HepG2 (cell line): Measurements from ENCODE around the gene HADHA. TPM values are rescaled to one million over a fixed set of nuclear protein-coding genes. Genes with fewer than 3 reads are reported as not detected.
"Not testable (repeated sequence)": the region's sequence is repeated elsewhere in the genome, so short reads cannot be mapped to it uniquely, and the experiment has no call there.

Experiments
- ATAC-seq: fragments of 200-7000 bp; cut with Tn5 transposase; 3 replicates; pipeline ENCODE4 v1.9.1; 2020; ENCODE audit warnings: mild to moderate bottlenecking, moderate library complexity
- BruUV-seq: library from RNA; stranded (reverse); fragments of 400-500 nt; replicated peaks from 2 replicates; lab custom pipeline; 2021; lab: Mats Ljungman, UMichigan
- CTCF ChIA-PET: fragments of 300-600 bp; formaldehyde crosslinking; extraction: SDS; loops from one replicate; lab custom pipeline; 2021; ENCODE audit warnings: low total read pairs, inconsistent platforms, low intra/inter-chr PET ratio; lab: Yijun Ruan, JAX
- POLR2A ChIA-PET: fragments of 350-600 bp; sonication (Branson Sonifier 250); formaldehyde crosslinking; loops from one replicate; lab custom pipeline; 2020; ENCODE audit warnings: antibody characterized with exemption, inconsistent platforms; lab: Yijun Ruan, JAX
- DNase-seq: peaks from one replicate; pipeline ENCODE4 v3.0.0-alpha.2; 2015; ENCODE audit warnings: low spot score
- FAIRE-seq: peaks from 3 replicates; lab custom pipeline; 2011; peaks lifted over from hg19 to GRCh38; lab: Jason Lieb, UNC
- H2AFZ ChIP-seq: one replicate; pipeline ENCODE4 v1.6.1; 2011; ENCODE audit warnings: low read length, inconsistent platforms
- H3K27ac ChIP-seq: fragments of 300-600 bp; 3 replicates; pipeline ENCODE4 v1.8.0; 2011; ENCODE audit warnings: mixed run types, mild to moderate bottlenecking, mixed read lengths, low read length, inconsistent platforms; ENCODE audit not compliant: insufficient read depth; ENCODE audit errors: extremely low read length
- H3K27me3 ChIP-seq, 2 experiments: fragments of 200-600 bp in 1 of 2; 2 replicates in 1 of 2; 3 replicates in 1 of 2; pipeline versions ENCODE4 v1.6.0 to v1.8.0; 2011; ENCODE audit warnings: low read length in 2 of 2, mild to moderate bottlenecking in 2 of 2, moderate library complexity in 2 of 2, inconsistent platforms in 1 of 2; ENCODE audit not compliant: insufficient read depth in 2 of 2, control insufficient read depth in 1 of 2
- H3K36me3 ChIP-seq, 2 experiments: fragments of 200-600 bp in 1 of 2; replicated peaks in 1 of 2; 2 replicates in 1 of 2; 3 replicates in 1 of 2; pipeline versions ENCODE4 v1.5.1 to v1.8.0; 2011; ENCODE audit warnings: low read length in 2 of 2, inconsistent platforms in 1 of 2; ENCODE audit not compliant: insufficient read depth in 2 of 2, control insufficient read depth in 1 of 2
- H3K4me1 ChIP-seq: 2 replicates; pipeline ENCODE4 v1.5.1; 2012; ENCODE audit warnings: low read length, inconsistent platforms; ENCODE audit not compliant: insufficient read depth
- H3K4me2 ChIP-seq: 2 replicates; pipeline ENCODE4 v1.6.0; 2011; ENCODE audit warnings: low read depth, low read length, inconsistent platforms
- H3K4me3 ChIP-seq, 3 experiments: fragments of 200-600 bp in 1 of 3; sonication (generic), shearing (Covaris generic) in 1 of 3; replicated peaks in 1 of 3; 2 replicates each; pipeline ENCODE4 v1.5.1; 2011 to 2016; ENCODE audit warnings: low read length in 3 of 3, inconsistent platforms in 2 of 3, low read depth in 2 of 3, mild to moderate bottlenecking in 2 of 3, control low read depth in 1 of 3, mixed read lengths in 1 of 3; ENCODE audit not compliant: insufficient read depth in 1 of 3
- H3K79me2 ChIP-seq: one replicate; pipeline ENCODE4 v1.6.1; 2011; ENCODE audit warnings: low read length, inconsistent platforms; ENCODE audit not compliant: insufficient read depth
- H3K9ac ChIP-seq: 2 replicates; pipeline ENCODE4 v1.6.0; 2011; ENCODE audit warnings: mild to moderate bottlenecking, low read depth, low read length, inconsistent platforms; ENCODE audit not compliant: insufficient read depth
- H3K9me3 ChIP-seq: 2 replicates; pipeline ENCODE4 v1.5.1; 2012; ENCODE audit warnings: mild to moderate bottlenecking, low read length
- H4K20me1 ChIP-seq: 2 replicates; pipeline ENCODE4 v1.6.0; 2011; ENCODE audit warnings: inconsistent platforms, mild to moderate bottlenecking, low read length, moderate library complexity; ENCODE audit not compliant: insufficient read depth
- ARNT ChIP-seq: fragments of 450-650 bp; IDR thresholded peaks from 2 replicates; pipeline ENCODE4 v1.6.1; 2017
- ZBTB39 ChIP-seq: sonication (generic); formaldehyde crosslinking; IDR thresholded peaks from 2 replicates; pipeline ENCODE4 v1.5.0; 2020; ENCODE audit warnings: missing genetic modification reagents
- ZNF780A ChIP-seq: sonication (generic); formaldehyde crosslinking; IDR thresholded peaks from 2 replicates; pipeline ENCODE4 v1.8.0; 2022; ENCODE audit warnings: mild to moderate bottlenecking, missing genetic modification reagents, moderate library complexity
- WGBS: methylation state at CpG from one replicate; pipeline ENCODE4 v1.1.6; 2017; ENCODE audit warnings: low lambda C conversion rate; 5-methylcytosine and 5-hydroxymethylcytosine counted together
- in situ Hi-C: cut with HindIII; loops from 2 replicates; pipeline ENCODE4 v1.10.0; 2017; ENCODE audit warnings: low pct_unique_long_range_greater_than_20kb; ENCODE audit not compliant: extremely low pct_ligation_motif_present
- intact Hi-C: fragments of 100-400 bp; cut with micrococcal nuclease; formaldehyde crosslinking; loops from one replicate; pipeline ENCODE4 v1.10.0; 2022; ENCODE audit not compliant: unreplicated experiment
- polyA plus RNA-seq, 8 experiments: library from polyadenylated mRNA; depleted of rRNA in 3 of 8; stranded (reverse) in 7 of 8; unstranded in 1 of 8; fragments of >200 nt; fragmentation: Illumina TruSeq in 4 of 8; extraction: Trizol in 4 of 8; gene quantifications; 2 replicates each; pipeline versions ENCODE4 v1.2.1 to v1.2.3, GENCODE V29; 2011 to 2016; ENCODE audit warnings: low read depth in 4 of 8, missing spikeins in 1 of 8, mixed read lengths in 1 of 8; ENCODE audit not compliant: insufficient read depth in 1 of 8
- total RNA-seq, 5 experiments: library from RNA; depleted of rRNA; stranded (reverse); fragments of >200 nt; fragmentation: Illumina TruSeq; extraction: Trizol; gene quantifications; 2 replicates each; pipeline ENCODE4 v1.2.3, GENCODE V29; 2016; ENCODE audit warnings: low read depth in 1 of 5

The HADHA gene
- total and polyA plus RNA-seq, 2 of the 13 experiments (the other 11 are each of a cell fraction or from before 2014, with no cell fraction given), result 102 to 270 TPM

GRCh38 chr2:26269571-26270158, 25.2 kb upstream of the HADHA start (continued):
- no peak for TF ChIP-seq ZBTB39 (CRISPR knock-in tag)
- no peak for TF ChIP-seq ZNF780A (CRISPR knock-in tag)
- no peak for TF ChIP-seq ARNT

DNA sequence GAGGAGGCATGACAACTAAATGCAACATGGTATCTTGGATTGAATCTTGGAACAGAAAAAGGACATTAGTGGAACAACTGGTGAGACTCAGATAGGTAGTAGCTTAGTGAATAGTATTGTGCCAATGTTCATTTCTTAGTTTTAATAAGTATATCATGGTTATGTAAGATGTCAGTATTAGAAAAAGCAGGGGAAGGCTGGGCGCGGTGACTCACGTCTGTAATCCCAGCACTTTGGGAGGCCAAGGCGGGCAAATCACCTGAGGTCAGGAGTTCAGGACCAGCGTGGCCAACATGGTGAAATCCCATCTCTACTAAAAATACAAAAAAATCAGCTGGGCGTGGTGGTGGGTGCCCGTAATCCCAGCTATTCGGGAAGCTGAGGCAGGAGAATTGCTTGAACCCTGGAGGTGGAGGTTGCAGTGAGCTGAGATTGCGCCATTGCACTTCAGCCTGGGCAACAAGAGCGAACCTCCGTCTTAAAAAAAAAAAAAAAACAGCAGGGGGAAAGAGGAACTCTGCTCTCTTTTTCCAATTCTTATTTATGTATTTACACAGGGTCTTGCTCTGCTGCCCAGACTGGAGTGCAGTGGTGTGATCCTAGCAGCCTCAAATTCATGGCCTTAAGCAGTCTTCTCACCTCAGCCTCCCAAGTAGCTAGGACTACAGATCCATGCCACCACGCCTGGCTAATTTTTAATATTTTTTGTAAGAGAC, 24.4 kb upstream of the HADHA start:
- ATAC-seq, BruUV-seq, H3K9ac ChIP-seq, H3K27ac ChIP-seq, in situ Hi-C loops, DNase-seq, CTCF ChIA-PET, H3K9me3 ChIP-seq, H2AFZ ChIP-seq, POLR2A ChIA-PET, H3K79me2 ChIP-seq, FAIRE-seq, intact Hi-C loops, H3K27me3 ChIP-seq, H3K4me1 ChIP-seq, H3K4me2 ChIP-seq, H4K20me1 ChIP-seq, H3K4me3 ChIP-seq: not testable (repeated sequence)
- over 99% methylated on average over 12 of the region's 12 CpGs for WGBS
- H3K36me3 ChIP-seq, result peaks cover 9 to 35% of the 10 kb centered on the region in 2 experiments; a peak in 4 of 5 replicates
